ENCODE data around the gene COG1. TPM values are rescaled to one million over a fixed set of nuclear protein-coding genes. Genes with fewer than 3 reads are reported as not detected.

COG1 gene
- total and polyA plus RNA-seq, 2 of the 8 experiments (the other 6 are each of a cell fraction or from before 2014, with no cell fraction given): 11.0 to 19.5 TPM

- 0 out of 4 replicates have a peak, but pooled peaks cover 0 to 6% of the 10 kb centered on the region in 2 experiments for H3K9me3 ChIP-seq (ENCODE audit: insufficient read depth in 2 of 2, low read depth in 1 of 2, low read length in 1 of 2)
- no peaks in the 10 kb centered on the region; a peak in 2 of 8 replicates for H3K36me3 ChIP-seq (ENCODE audit: control insufficient read depth in 2 of 4, insufficient read depth in 4 of 4, low read length in 3 of 4)
- H4K20me1 ChIP-seq (replicated peaks in 1 of 2; ENCODE audit: control insufficient read depth in 1 of 2, insufficient read depth in 2 of 2, low read length in 2 of 2): no peaks in the 10 kb centered on the region
- no peaks in the 10 kb centered on the region for H3K23me2 ChIP-seq (ENCODE audit: low read depth, low read length)
- no peak overlapping the region for H2BK15ac ChIP-seq (ENCODE audit: low read length)
- no peak overlapping the region for H3K23ac ChIP-seq (ENCODE audit: insufficient read length)
- H4K91ac ChIP-seq (replicated peaks; ENCODE audit: insufficient read length, low read length): no peak overlapping the region
- H3K56ac ChIP-seq (replicated peaks; ENCODE audit: insufficient read length, low read depth, low read length): no peak overlapping the region
- H3K27ac ChIP-seq (ENCODE audit: low read depth, low read length): no peak overlapping the region
- H3K4me1 ChIP-seq (replicated peaks in 1 of 4; ENCODE audit: control insufficient read depth in 3 of 4, insufficient read depth in 4 of 4, low read length in 3 of 4): no peaks in the 10 kb centered on the region
- H3K14ac ChIP-seq (ENCODE audit: insufficient read length): no peak overlapping the region
- no peak overlapping the region for H3K4me2 ChIP-seq (ENCODE audit: insufficient read depth in 1 of 2, low read depth in 2 of 2, low read length in 2 of 2)
- H3K79me1 ChIP-seq (ENCODE audit: low read depth, low read length): no peaks in the 10 kb centered on the region
- H4K8ac ChIP-seq (ENCODE audit: extremely low read depth, insufficient read depth, low read length): no peak overlapping the region
- FAIRE-seq (no peak), DNase-seq (ENCODE audit: low read depth in 1 of 2, low spot score in 2 of 2) (no peak)
- no peak overlapping the region for H2BK5ac ChIP-seq (ENCODE audit: low read depth, low read length)
- no peak overlapping the region for H2BK20ac ChIP-seq (ENCODE audit: low read length)
- 76% methylated on average over 6 of the region's 6 CpGs; no CpG with 5 or more reads in 1 of the 2 experiments for WGBS, 2 experiments (ENCODE audit: extremely low coverage in 1 of 2, insufficient coverage in 1 of 2, insufficient read length in 1 of 2, insufficient replicate concordance in 2 of 2, low coverage in 1 of 2, low lambda C conversion rate in 2 of 2, missing lambda C conversion rate in 1 of 2)
- H2BK120ac ChIP-seq (replicated peaks; ENCODE audit: low read depth, low read length): no peak overlapping the region
- no peaks in the 10 kb centered on the region for H3K27me3 ChIP-seq (replicated peaks in 1 of 4; ENCODE audit: control insufficient read depth in 3 of 4, extremely low read depth in 1 of 4, insufficient read depth in 3 of 4, low read length in 3 of 4)
- no peak overlapping the region for H3K4me3 ChIP-seq (ENCODE audit: extremely low read depth in 1 of 4, insufficient read depth in 2 of 4, low read depth in 3 of 4, low read length in 4 of 4)
- H3K18ac ChIP-seq (ENCODE audit: extremely low read depth, low read length): no peak overlapping the region
- no peak overlapping the region for H2AFZ ChIP-seq (ENCODE audit: low read length)
- H3K9ac ChIP-seq (replicated peaks in 1 of 4; ENCODE audit: extremely low read depth in 1 of 4, low read depth in 3 of 4, low read length in 3 of 4): no peak overlapping the region
- CTCF ChIA-PET (ENCODE audit: partially characterized antibody): interaction anchor here (0.7 to 1.0 kb wide), 2 partner anchors 43 to 56 kb away, joined by 3 to 5 read pairs; partner anchors contain the start of gene SLC39A11
- H2BK12ac ChIP-seq (ENCODE audit: low read depth, low read length): no peak overlapping the region
- H4K5ac ChIP-seq (ENCODE audit: insufficient read length, low read depth, low read length): no peak overlapping the region
- H2AK5ac ChIP-seq (ENCODE audit: low read depth, low read length): no peak overlapping the region
- no peak overlapping the region for H3K4ac ChIP-seq (replicated peaks; ENCODE audit: insufficient read length, low read depth, low read length)
- H3K79me2 ChIP-seq (ENCODE audit: control insufficient read depth in 1 of 2, insufficient read depth in 2 of 2, low read length in 2 of 2): no peaks in the 10 kb centered on the region
- TF ChIP-seq ASH2L (IDR thresholded peaks at IDR 0.05; ENCODE audit: low read length) (no peak), CREB1 (IDR thresholded peaks at IDR 0.05) (no peak), TCF12 (IDR thresholded peaks at IDR 0.05; ENCODE audit: low read depth, low read length) (no peak), EZH2 (IDR thresholded peaks at IDR 0.05; ENCODE audit: low read depth, low read length, severe bottlenecking) (no peak)
- POLR2A ChIA-PET (ENCODE audit: partially characterized antibody): no interaction called here
Measured at GRCh38 chr17:73148540-73149334, 44.1 kb upstream of the COG1 start.
